NB4 (cell line): ENCODE data around the gene SERPINB7.
"Not testable (repeated sequence)": the region's sequence is repeated elsewhere in the genome, so short reads cannot be mapped to it uniquely, and the experiment has no call there.

Experiments used
- DNase-seq: peaks from one replicate; pipeline ENCODE4 v3.0.0; 2010; ENCODE audit warnings: low read depth
- H3K4me3 ChIP-seq: one replicate; pipeline ENCODE4 v1.5.1; 2011; ENCODE audit warnings: mild to moderate bottlenecking, low read depth, low read length, moderate library complexity
- CTCF ChIP-seq: IDR thresholded peaks from one replicate; pipeline ENCODE4 v1.5.1; 2012; ENCODE audit warnings: low read depth, low read length
- MAX ChIP-seq: IDR thresholded peaks from 2 replicates; pipeline ENCODE4 v1.6.1; 2011; ENCODE audit warnings: low read depth, low read length
- MYC ChIP-seq: IDR thresholded peaks from 2 replicates; pipeline ENCODE4 v1.6.1; 2011; ENCODE audit warnings: low read depth, low read length
- POLR2A ChIP-seq: IDR thresholded peaks from 2 replicates; pipeline ENCODE4 v1.6.1; 2011; ENCODE audit warnings: mild to moderate bottlenecking; ENCODE audit not compliant: insufficient read length; ENCODE audit errors: extremely low read depth

SERPINB7 gene

GRCh38 chr18:63758615-63759240 lies 16.5 kb upstream of the SERPINB7 start:
- TF ChIP-seq MYC (no peak), POLR2A (no peak), MAX (no peak)
- DNase-seq = no peak
- H3K4me3 ChIP-seq = no peak overlapping the region

GRCh38 chr18:63759786-63760185 lies 15.4 kb upstream of the SERPINB7 start:
- not testable (repeated sequence) for DNase-seq

GRCh38 chr18:63762518-63762917 lies 12.7 kb upstream of the SERPINB7 start:
- no peak for DNase-seq
- no peak for TF ChIP-seq MAX
- TF ChIP-seq CTCF = no peak
- TF ChIP-seq POLR2A = no peak
- no peak for TF ChIP-seq MYC
- H3K4me3 ChIP-seq = no peak overlapping the region

More at GRCh38 chr18:63759786-63760185, 15.4 kb upstream of the SERPINB7 start:
- H3K4me3 ChIP-seq = not testable (repeated sequence)

- no peak overlapping the region for H3K4me3 ChIP-seq
- TF ChIP-seq POLR2A (no peak), MYC (no peak), MAX (no peak), CTCF (no peak)
- no peak for DNase-seq
These were observed 11.2 kb upstream of the SERPINB7 start for GRCh38 chr18:63763831-63764600.

GRCh38 chr18:63765837-63766236 lies 9.4 kb upstream of the SERPINB7 start:
- TF ChIP-seq MYC (no peak), POLR2A (no peak), MAX (no peak), CTCF (no peak)
- DNase-seq = no peak

GRCh38 chr18:63773551-63773950 lies 1.7 kb upstream of the SERPINB7 start:
- DNase-seq = no peak
- TF ChIP-seq MYC (no peak), CTCF (no peak), POLR2A (no peak), MAX (no peak)
- H3K4me3 ChIP-seq = no peak overlapping the region

More at GRCh38 chr18:63765837-63766236, 9.4 kb upstream of the SERPINB7 start:
- no peak overlapping the region for H3K4me3 ChIP-seq
